Activated CD4-positive, alpha-beta memory T cell treated with anti-CD3 and anti-CD28 coated beads, Interleukin-2, amount 10 ng/mL, durations not matched to agents 7 days and 5 days (primary cell): ENCODE data around the gene CD226. TPM values are rescaled to one million over a fixed set of nuclear protein-coding genes. Genes with fewer than 3 reads are reported as not detected.
"Not testable (repeated sequence)": the region's sequence is repeated elsewhere in the genome, so short reads cannot be mapped to it uniquely, and the experiment has no call there.

Experiments used
- CTCF ChIA-PET: fragments of 350-600 bp; sonication (Branson Sonifier 250); formaldehyde crosslinking; loops from one replicate; lab custom pipeline; 2021; ENCODE audit warnings: antibody characterized with exemption, inconsistent platforms; lab: Charles Lee
- POLR2A ChIA-PET: fragments of 350-600 bp; sonication (Branson Sonifier 250); formaldehyde crosslinking; loops from one replicate; lab custom pipeline; 2021; ENCODE audit warnings: antibody characterized with exemption; lab: Charles Lee
- DNase-seq: peaks from one replicate; pipeline ENCODE4 v3.0.0-alpha.2; 2020
- H3K27ac Mint-ChIP-seq: one replicate; pipeline ENCODE4 v1.8.0; 2021; ENCODE audit warnings: mild to moderate bottlenecking, mixed read lengths
- H3K27me3 Mint-ChIP-seq: one replicate; pipeline ENCODE4 v1.8.0; 2021; ENCODE audit warnings: mixed read lengths
- H3K36me3 Mint-ChIP-seq: one replicate; pipeline ENCODE4 v1.8.0; 2021; ENCODE audit warnings: low read depth, mixed read lengths
- H3K4me1 Mint-ChIP-seq: one replicate; pipeline ENCODE4 v1.8.0; 2021; ENCODE audit warnings: mixed read lengths
- H3K4me3 Mint-ChIP-seq: one replicate; pipeline ENCODE4 v1.8.0; 2021; ENCODE audit warnings: mild to moderate bottlenecking, mixed read lengths
- H3K9me3 Mint-ChIP-seq: one replicate; pipeline ENCODE4 v1.8.0; 2021; ENCODE audit warnings: mixed read lengths
- total RNA-seq, 2 experiments: library from RNA; stranded (reverse); gene quantifications; one replicate each; pipeline ENCODE4 v1.2.3, GENCODE V29; 2021

The CD226 gene
- total RNA-seq, 2 experiments from 2014 or later = 102 to 111 TPM

GRCh38 chr18:69936191-69936558 is 11.5 kb downstream of the CD226 start:
- no peak for DNase-seq
- Mint-ChIP-seq H3K4me1 (peaks cover 20% of the 10 kb centered on the region), H3K27me3 (no peaks in the 10 kb centered on the region), H3K27ac (no peak overlapping the region), H3K4me3 (no peak overlapping the region), H3K36me3 (peaks cover 47% of the 10 kb centered on the region), H3K9me3 (peaks cover 10% of the 10 kb centered on the region)
- ChIA-PET CTCF (interaction anchor here (2.8 to 4.2 kb wide), 4 partner anchors 9 to 38 kb away, joined by 10 to 33 read pairs (median 16); partner anchors contain the start of gene CD226), POLR2A (interaction anchor here (0.6 to 5.2 kb wide), 14 partner anchors 9 to 147 kb away, joined by 3 to 84 read pairs (median 8); partner anchors contain the start of gene CD226)

GRCh38 chr18:69935319-69936190 is 12.1 kb downstream of the CD226 start:
- Mint-ChIP-seq H3K4me1 (peaks cover 18% of the 10 kb centered on the region), H3K27me3 (no peaks in the 10 kb centered on the region), H3K9me3 (peaks cover 8% of the 10 kb centered on the region), H3K36me3 (peaks cover 48% of the 10 kb centered on the region), H3K27ac (no peak overlapping the region), H3K4me3 (no peak overlapping the region)
- peak; percentile 91 for DNase-seq
- POLR2A ChIA-PET = interaction anchor here (0.6 to 5.2 kb wide), 17 partner anchors 9 to 148 kb away, joined by 3 to 84 read pairs (median 7); partner anchors contain the start of gene CD226
- CTCF ChIA-PET = interaction anchor here (0.9 to 4.2 kb wide), 6 partner anchors 10 to 271 kb away, joined by 3 to 33 read pairs (median 12); partner anchors contain the start of gene CD226

DNA sequence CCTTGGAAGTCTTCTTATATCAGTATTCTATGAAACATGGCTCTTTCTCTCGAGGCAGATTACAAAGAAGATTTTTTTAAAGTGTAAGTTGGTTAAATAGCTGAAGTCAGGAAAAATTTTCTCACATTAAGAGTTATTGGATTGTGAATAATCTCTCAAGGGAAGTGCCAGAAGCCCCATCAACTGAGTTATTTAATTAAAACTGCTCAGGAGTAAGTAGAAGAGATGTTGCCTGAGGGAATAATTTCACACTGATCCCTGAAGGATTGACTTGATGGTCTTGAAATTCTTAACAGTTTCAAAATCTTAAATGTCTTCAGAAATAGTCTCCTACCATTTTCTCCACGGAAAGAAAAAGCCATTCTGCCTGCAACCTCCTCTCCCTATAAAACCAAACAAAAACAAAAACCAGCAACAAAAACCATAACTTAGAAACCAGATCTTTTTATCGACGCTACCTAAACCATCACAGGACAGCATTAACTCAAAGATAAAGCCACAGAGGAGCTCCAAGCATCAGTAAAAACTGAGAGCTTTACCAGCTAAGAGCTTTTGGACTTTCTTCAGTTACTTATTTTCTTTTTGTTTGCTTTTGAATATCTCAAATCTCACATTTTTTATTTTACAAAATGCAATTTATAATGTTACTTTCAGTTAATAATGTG is 12.9 kb downstream of the CD226 start:
- POLR2A ChIA-PET = interaction anchor here (1.0 to 5.2 kb wide), 17 partner anchors 8 to 93 kb away, joined by 3 to 84 read pairs (median 7); partner anchors contain the start of gene CD226
- peaks cover 10% of the 10 kb centered on the region for H3K4me1 Mint-ChIP-seq
- H3K27ac Mint-ChIP-seq = no peak overlapping the region
- H3K4me3 Mint-ChIP-seq = no peak overlapping the region
- no peaks in the 10 kb centered on the region for H3K27me3 Mint-ChIP-seq
- peaks cover under 1% of the 10 kb centered on the region for H3K9me3 Mint-ChIP-seq
- CTCF ChIA-PET = interaction anchor here (0.9 to 4.2 kb wide), 6 partner anchors 11 to 271 kb away, joined by 3 to 33 read pairs (median 12); partner anchors contain the start of gene CD226
- peaks cover 48% of the 10 kb centered on the region for H3K36me3 Mint-ChIP-seq
- DNase-seq = no peak

GRCh38 chr18:69929041-69929774 is 18.5 kb downstream of the CD226 start:
- no peaks in the 10 kb centered on the region for H3K9me3 Mint-ChIP-seq
- CTCF ChIA-PET = no interaction called here

DNA sequence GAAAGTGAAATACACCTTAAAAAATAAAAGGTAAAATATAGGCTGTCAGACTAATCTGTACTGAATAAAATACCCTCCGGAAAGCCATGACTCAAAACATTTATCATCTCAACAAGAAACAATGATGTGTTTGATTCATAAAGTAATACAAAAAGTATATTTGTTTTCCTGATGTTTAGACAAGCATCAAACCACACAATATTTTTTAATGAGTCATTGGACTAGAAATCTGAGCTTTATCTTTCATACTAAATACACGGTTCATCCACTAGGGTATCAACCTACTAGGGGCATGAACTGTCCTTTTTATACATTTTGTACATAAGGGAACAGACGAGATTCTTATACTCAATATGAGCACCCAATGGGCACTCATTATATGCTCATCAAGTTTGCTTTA is 31.3 kb downstream of the CD226 start:
- Mint-ChIP-seq H3K4me1 (peaks cover 39% of the 10 kb centered on the region), H3K36me3 (peaks cover 78% of the 10 kb centered on the region), H3K4me3 (no peak overlapping the region), H3K27me3 (no peaks in the 10 kb centered on the region), H3K9me3 (no peaks in the 10 kb centered on the region), H3K27ac (no peak overlapping the region)
- CTCF ChIA-PET = interaction anchor here (1.4 kb wide), 1 partner anchor 15 kb away, joined by 3 read pairs; no protein-coding TSS in a partner anchor
- POLR2A ChIA-PET = interaction anchor here (1.1 to 2.5 kb wide), 2 partner anchors 12 to 18 kb away, joined by 4 to 15 read pairs; no protein-coding TSS in a partner anchor
- DNase-seq = no peak

More at GRCh38 chr18:69929041-69929774, 18.5 kb downstream of the CD226 start:
- no peak for DNase-seq
- Mint-ChIP-seq H3K4me1 (peaks cover 17% of the 10 kb centered on the region), H3K4me3 (no peak overlapping the region), H3K27me3 (no peaks in the 10 kb centered on the region), H3K36me3 (peaks cover 65% of the 10 kb centered on the region), H3K27ac (no peak overlapping the region)
- POLR2A ChIA-PET = no interaction called here

DNA sequence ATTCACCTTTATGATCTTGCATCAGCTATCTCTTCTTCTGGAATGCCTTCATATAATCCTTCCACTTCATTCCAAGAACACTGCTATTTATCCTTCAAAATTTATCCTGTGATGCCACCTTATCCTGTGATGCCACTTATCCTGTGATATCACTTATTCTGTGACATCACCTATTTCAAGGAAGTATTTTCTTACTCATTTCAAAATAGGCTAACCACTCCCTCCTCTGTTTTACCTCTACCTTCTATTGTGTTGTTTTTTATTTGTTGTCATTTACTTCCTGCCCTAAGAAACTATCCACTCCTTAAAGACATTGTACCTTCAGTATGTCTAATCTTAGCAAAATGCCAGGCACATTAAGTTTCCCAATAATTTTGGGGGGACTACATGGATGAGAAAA is 38.8 kb downstream of the CD226 start:
- DNase-seq = no peak
- H3K27me3 Mint-ChIP-seq = no peaks in the 10 kb centered on the region
- ChIA-PET CTCF (interaction anchor here (1.0 kb wide), 1 partner anchor 9 kb away, joined by 3 read pairs; no protein-coding TSS in a partner anchor), POLR2A (interaction anchor here (1.2 to 1.7 kb wide), 3 partner anchors 9 to 46 kb away, joined by 4 to 6 read pairs (median 5); no protein-coding TSS in a partner anchor)
- peaks cover 73% of the 10 kb centered on the region for H3K36me3 Mint-ChIP-seq
- H3K4me3 Mint-ChIP-seq = no peak overlapping the region
- H3K27ac Mint-ChIP-seq = peak overlapping the region; percentile 38
- H3K4me1 Mint-ChIP-seq = peaks cover 48% of the 10 kb centered on the region
- H3K9me3 Mint-ChIP-seq = no peaks in the 10 kb centered on the region

GRCh38 chr18:69906765-69907164 is 40.9 kb downstream of the CD226 start:
- peaks cover 75% of the 10 kb centered on the region for H3K36me3 Mint-ChIP-seq
- ChIA-PET POLR2A (no interaction called here), CTCF (no interaction called here)
- H3K9me3 Mint-ChIP-seq = no peaks in the 10 kb centered on the region
- DNase-seq = no peak
- H3K4me3 Mint-ChIP-seq = no peak overlapping the region
- H3K27me3 Mint-ChIP-seq = no peaks in the 10 kb centered on the region
- H3K27ac Mint-ChIP-seq = no peak overlapping the region
- peaks cover 45% of the 10 kb centered on the region for H3K4me1 Mint-ChIP-seq

GRCh38 chr18:69900941-69901340 is 46.7 kb downstream of the CD226 start:
- Mint-ChIP-seq H3K4me1 (peaks cover 58% of the 10 kb centered on the region), H3K36me3 (peaks cover 62% of the 10 kb centered on the region), H3K9me3 (peaks cover 3% of the 10 kb centered on the region), H3K4me3 (no peak overlapping the region), H3K27me3 (no peaks in the 10 kb centered on the region), H3K27ac (peak overlapping the region; percentile 29)
- no peak for DNase-seq
- CTCF ChIA-PET = interaction anchor here (1.3 kb wide), 1 partner anchor 16 kb away, joined by 3 read pairs; no protein-coding TSS in a partner anchor
- POLR2A ChIA-PET = no interaction called here

- not testable (repeated sequence) for DNase-seq, H3K27me3 Mint-ChIP-seq, H3K9me3 Mint-ChIP-seq
- Mint-ChIP-seq H3K36me3 (peaks cover 65% of the 10 kb centered on the region), H3K27ac (peak overlapping the region; percentile 89), H3K4me1 (peaks cover 68% of the 10 kb centered on the region), H3K4me3 (peak overlapping the region; percentile 35)
- CTCF ChIA-PET = interaction anchor here (1.0 to 2.5 kb wide), 10 partner anchors 9 to 69 kb away, joined by 3 to 18 read pairs (median 4); no protein-coding TSS in a partner anchor
- POLR2A ChIA-PET = interaction anchor here (1.0 to 4.1 kb wide), 9 partner anchors 11 to 60 kb away, joined by 3 to 61 read pairs (median 16); partner anchors contain the start of gene CD226
Observed at GRCh38 chr18:69899154-69899923, 48.3 kb downstream of the CD226 start.

DNA sequence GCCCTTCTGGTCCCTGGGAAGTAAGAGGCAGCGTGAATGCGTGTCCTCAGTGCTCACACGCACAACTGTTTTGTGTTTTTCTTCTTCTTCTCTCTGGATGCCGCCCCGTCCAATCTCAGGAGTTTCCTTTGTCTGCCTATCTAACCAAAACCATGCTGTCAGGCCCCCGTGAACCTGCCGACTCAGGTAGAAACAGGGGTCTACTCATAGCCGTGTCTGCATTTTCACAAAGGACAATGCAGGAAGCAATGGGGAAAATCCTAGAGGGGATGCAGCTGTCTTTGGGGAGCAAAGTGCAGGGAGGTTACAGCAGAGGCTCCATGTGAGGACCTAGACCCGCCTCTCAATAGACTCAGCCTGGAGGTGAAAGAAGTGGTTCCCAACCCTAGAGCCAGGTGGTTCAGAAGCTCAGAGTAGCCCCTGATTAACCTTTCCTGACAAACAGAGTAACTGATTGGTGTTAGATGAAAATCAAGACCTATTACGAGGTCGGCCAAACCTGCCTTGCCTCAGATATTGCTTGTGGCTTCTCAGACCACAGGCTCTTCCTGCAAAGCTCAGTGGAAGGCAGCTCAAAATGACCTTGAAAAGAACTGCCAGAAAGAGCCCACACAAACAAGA is 49.3 kb downstream of the CD226 start:
- Mint-ChIP-seq H3K27me3 (no peaks in the 10 kb centered on the region), H3K9me3 (peaks cover 3% of the 10 kb centered on the region), H3K4me3 (peak overlapping the region; percentile 70), H3K27ac (peak overlapping the region; percentile 89), H3K36me3 (peaks cover 64% of the 10 kb centered on the region), H3K4me1 (peaks cover 76% of the 10 kb centered on the region)
- CTCF ChIA-PET = interaction anchor here (0.8 to 2.5 kb wide), 11 partner anchors 12 to 70 kb away, joined by 3 to 18 read pairs (median 4); no protein-coding TSS in a partner anchor
- POLR2A ChIA-PET = interaction anchor here (1.0 to 4.1 kb wide), 10 partner anchors 10 to 82 kb away, joined by 3 to 61 read pairs (median 14); partner anchors contain the start of gene CD226
- DNase-seq = peak; percentile 62
